ENCODE measurements around the gene SPARCL1. TPM values are rescaled to one million over a fixed set of nuclear protein-coding genes. Genes with fewer than 3 reads are reported as not detected.
"Not testable (repeated sequence)": the region's sequence is repeated elsewhere in the genome, so short reads cannot be mapped to it uniquely, and the experiment has no call there.

SPARCL1 gene
- total RNA-seq, 1 experiment from 2014 or later, result not detected

GRCh38 chr4:87506974-87507701 is 22.0 kb downstream of the SPARCL1 start:
- no peak for DNase-seq (ENCODE audit: extremely low read depth, low read depth)

- no peak for DNase-seq (ENCODE audit: extremely low read depth, low read depth)
Measured at GRCh38 chr4:87505862-87506261, 23.3 kb downstream of the SPARCL1 start.

- no peak for DNase-seq (ENCODE audit: extremely low read depth, low read depth)
Measured at GRCh38 chr4:87502580-87503238, 26.5 kb downstream of the SPARCL1 start.

- no peak for DNase-seq (ENCODE audit: extremely low read depth, low read depth)
Measured at GRCh38 chr4:87500092-87500462, 29.1 kb downstream of the SPARCL1 start.

- no peak for DNase-seq (ENCODE audit: extremely low read depth, low read depth)
Measured at GRCh38 chr4:87499403-87500091, 29.6 kb downstream of the SPARCL1 start.

GRCh38 chr4:87498446-87498900 is 30.7 kb downstream of the SPARCL1 start:
- DNase-seq (ENCODE audit: extremely low read depth, low read depth), result no peak

- no peak for DNase-seq (ENCODE audit: extremely low read depth, low read depth)
Measured at GRCh38 chr4:87497578-87497977, 31.6 kb downstream of the SPARCL1 start.

GRCh38 chr4:87497159-87497558 is 32.0 kb downstream of the SPARCL1 start:
- DNase-seq (ENCODE audit: extremely low read depth, low read depth), result no peak

GRCh38 chr4:87493115-87493514 is 36.1 kb downstream of the SPARCL1 start:
- no peak for DNase-seq (ENCODE audit: extremely low read depth, low read depth)

GRCh38 chr4:87491851-87492250 is 37.3 kb downstream of the SPARCL1 start:
- DNase-seq (ENCODE audit: extremely low read depth, low read depth), result not testable (repeated sequence)

- DNase-seq (ENCODE audit: extremely low read depth, low read depth), result no peak
Measured at GRCh38 chr4:87491436-87491835, 37.7 kb downstream of the SPARCL1 start.

GRCh38 chr4:87490664-87491369 is 38.4 kb downstream of the SPARCL1 start:
- DNase-seq (ENCODE audit: extremely low read depth, low read depth), result no peak

- DNase-seq (ENCODE audit: extremely low read depth, low read depth), result no peak
Measured at GRCh38 chr4:87489678-87490077, 39.5 kb downstream of the SPARCL1 start.

GRCh38 chr4:87488666-87489065 is 40.5 kb downstream of the SPARCL1 start:
- DNase-seq (ENCODE audit: extremely low read depth, low read depth), result not testable (repeated sequence)

- not testable (repeated sequence) for DNase-seq (ENCODE audit: extremely low read depth, low read depth)
Measured at GRCh38 chr4:87483247-87483646, 45.9 kb downstream of the SPARCL1 start.

GRCh38 chr4:87481377-87481776 is 47.8 kb downstream of the SPARCL1 start:
- DNase-seq (ENCODE audit: extremely low read depth, low read depth), result no peak

- no peak for DNase-seq (ENCODE audit: extremely low read depth, low read depth)
Measured at GRCh38 chr4:87478732-87479250, 50.4 kb downstream of the SPARCL1 start.

- no peak for DNase-seq (ENCODE audit: extremely low read depth, low read depth)
Measured at GRCh38 chr4:87476934-87477333, 52.2 kb downstream of the SPARCL1 start.

- DNase-seq (ENCODE audit: extremely low read depth, low read depth), result no peak
Measured at GRCh38 chr4:87469390-87469789, 59.8 kb downstream of the SPARCL1 start.

GRCh38 chr4:87465739-87466366 is 63.3 kb downstream of the SPARCL1 start:
- peak; percentile 26 for DNase-seq (ENCODE audit: extremely low read depth, low read depth)

Data from NCI-H460 (cell line).